GM23338 (cell line): Measurements from ENCODE around the gene ARMC9. TPM values are rescaled to one million over a fixed set of nuclear protein-coding genes. Genes with fewer than 3 reads are reported as not detected.

Experiments
- ATAC-seq: fragments of 200-7000 bp; cut with Tn5 transposase; 3 replicates; pipeline ENCODE4 v1.9.1; 2020
- DNase-seq: peaks from one replicate; pipeline ENCODE4 v3.0.0-alpha.2; 2015; ENCODE audit warnings: low spot score
- H2AFZ ChIP-seq: fragments of 200-600 bp; sonication (generic); 2 replicates; pipeline ENCODE4 v1.8.0; 2016; ENCODE audit warnings: antibody characterized with exemption, mild to moderate bottlenecking, moderate library complexity
- H3F3A ChIP-seq: fragments of 200-600 bp; sonication (generic); replicated peaks from 2 replicates; pipeline ENCODE4 v1.8.0; 2017; ENCODE audit warnings: antibody characterized with exemption, mixed run types, low read depth
- H3K27ac ChIP-seq: fragments of 200-600 bp; sonication (generic); 2 replicates; pipeline ENCODE4 v1.6.1; 2016; ENCODE audit warnings: low read depth
- H3K27me3 ChIP-seq: fragments of 200-600 bp; sonication (generic); 2 replicates; pipeline ENCODE4 v1.8.0; 2016; ENCODE audit warnings: mild to moderate bottlenecking, mixed run types, moderate library complexity; ENCODE audit not compliant: insufficient read depth
- H3K36me3 ChIP-seq: fragments of 200-600 bp; sonication (generic); 2 replicates; pipeline ENCODE4 v1.8.0; 2016; ENCODE audit warnings: mild to moderate bottlenecking; ENCODE audit not compliant: insufficient read depth
- H3K4me1 ChIP-seq: fragments of 200-600 bp; sonication (generic); 2 replicates; pipeline ENCODE4 v1.8.0; 2016; ENCODE audit warnings: mild to moderate bottlenecking, moderate library complexity; ENCODE audit not compliant: insufficient read depth
- H3K4me2 ChIP-seq: fragments of 200-600 bp; sonication (generic); 2 replicates; pipeline ENCODE4 v1.7.1; 2017; ENCODE audit warnings: mixed run types
- H3K4me3 ChIP-seq: fragments of 200-600 bp; sonication (generic); 2 replicates; pipeline ENCODE4 v1.6.1; 2016; ENCODE audit warnings: mixed run types
- H3K79me2 ChIP-seq: fragments of 200-600 bp; sonication (generic); replicated peaks from 2 replicates; pipeline ENCODE4 v1.8.0; 2017; ENCODE audit warnings: mild to moderate bottlenecking; ENCODE audit not compliant: insufficient read depth
- H3K9me2 ChIP-seq: fragments of 200-600 bp; sonication (generic); 2 replicates; pipeline ENCODE4 v1.8.0; 2017; ENCODE audit not compliant: insufficient read depth
- H4K20me1 ChIP-seq: fragments of 200-600 bp; sonication (generic); replicated peaks from 2 replicates; pipeline ENCODE4 v1.8.0; 2017; ENCODE audit warnings: mild to moderate bottlenecking; ENCODE audit not compliant: insufficient read depth
- H3K27ac Mint-ChIP-seq: 2 replicates; pipeline ENCODE4 v1.8.0; 2020; ENCODE audit warnings: inconsistent platforms, mild to moderate bottlenecking, moderate library complexity, mixed read lengths
- H3K27me3 Mint-ChIP-seq: 3 replicates; pipeline ENCODE4 v1.8.0; 2022; ENCODE audit warnings: low read depth, mild to moderate bottlenecking, moderate library complexity, mixed read lengths, inconsistent platforms; ENCODE audit not compliant: insufficient read depth, poor library complexity
- H3K36me3 Mint-ChIP-seq: 3 replicates; pipeline ENCODE4 v1.8.0; 2021; ENCODE audit warnings: low read depth, mild to moderate bottlenecking, inconsistent platforms, moderate library complexity, mixed read lengths
- H3K4me1 Mint-ChIP-seq: 3 replicates; pipeline ENCODE4 v1.8.0; 2020; ENCODE audit warnings: mild to moderate bottlenecking, inconsistent platforms, mixed read lengths
- H3K4me3 Mint-ChIP-seq: 3 replicates; pipeline ENCODE4 v1.8.0; 2021; ENCODE audit warnings: moderate library complexity, mild to moderate bottlenecking, inconsistent platforms, mixed read lengths
- H3K9me3 Mint-ChIP-seq: 3 replicates; pipeline ENCODE4 v1.8.0; 2020; ENCODE audit warnings: moderate library complexity, mild to moderate bottlenecking, inconsistent platforms, mixed read lengths
- CREB1 ChIP-seq: fragments of 250-450 bp; sonication (Bioruptor Pico); IDR thresholded peaks from 2 replicates; pipeline ENCODE4 v1.5.0; 2020; ENCODE audit warnings: low read depth, mild to moderate bottlenecking, moderate library complexity
- EZH2phosphoT487 ChIP-seq: fragments of 200-600 bp; sonication (generic); IDR thresholded peaks from one replicate; pipeline ENCODE4 v1.8.1; 2018; ENCODE audit warnings: antibody characterized with exemption; ENCODE audit not compliant: unreplicated experiment
- STAT1 ChIP-seq: IDR thresholded peaks from one replicate; pipeline ENCODE4 v1.6.1; 2016; ENCODE audit warnings: antibody characterized with exemption; ENCODE audit not compliant: unreplicated experiment
- ZNF114 ChIP-seq: fragments of 250-450 bp; sonication (Bioruptor Pico); IDR thresholded peaks from 2 replicates; pipeline ENCODE4 v1.5.0; 2020; ENCODE audit warnings: mild to moderate bottlenecking, moderate library complexity
- ZNF331 ChIP-seq: fragments of 250-450 bp; sonication (Bioruptor Pico); IDR thresholded peaks from 2 replicates; pipeline ENCODE4 v1.5.0; 2020; ENCODE audit warnings: low read depth, mild to moderate bottlenecking, moderate library complexity
- polyA plus RNA-seq: library from polyadenylated mRNA; unstranded; fragments of >200 nt; fragmentation: Nextera tagmentation; extraction: Ambion mirVana; gene quantifications from 2 replicates; pipeline ENCODE4 v1.2.1, GENCODE V29; 2016
- total RNA-seq: library from RNA; depleted of rRNA; stranded (reverse); fragments of >200 nt; shearing (Covaris generic); gene quantifications from 2 replicates; pipeline ENCODE4 v1.2.3, GENCODE V29; 2014
- TF ChIP-seq, protein P1 (sequence below): fragments of 250-450 bp; sonication (Bioruptor Pico); IDR thresholded peaks from 2 replicates; pipeline ENCODE4 v1.5.0; 2020; ENCODE audit warnings: mild to moderate bottlenecking, moderate library complexity
- TF ChIP-seq, protein P2 (sequence below): IDR thresholded peaks from 2 replicates; pipeline ENCODE4 v1.6.1; 2016; ENCODE audit warnings: antibody characterized with exemption

ARMC9 gene
- total and polyA plus RNA-seq, 2 experiments from 2014 or later = 29.2 to 56.0 TPM

- TF ChIP-seq, protein P1, sequence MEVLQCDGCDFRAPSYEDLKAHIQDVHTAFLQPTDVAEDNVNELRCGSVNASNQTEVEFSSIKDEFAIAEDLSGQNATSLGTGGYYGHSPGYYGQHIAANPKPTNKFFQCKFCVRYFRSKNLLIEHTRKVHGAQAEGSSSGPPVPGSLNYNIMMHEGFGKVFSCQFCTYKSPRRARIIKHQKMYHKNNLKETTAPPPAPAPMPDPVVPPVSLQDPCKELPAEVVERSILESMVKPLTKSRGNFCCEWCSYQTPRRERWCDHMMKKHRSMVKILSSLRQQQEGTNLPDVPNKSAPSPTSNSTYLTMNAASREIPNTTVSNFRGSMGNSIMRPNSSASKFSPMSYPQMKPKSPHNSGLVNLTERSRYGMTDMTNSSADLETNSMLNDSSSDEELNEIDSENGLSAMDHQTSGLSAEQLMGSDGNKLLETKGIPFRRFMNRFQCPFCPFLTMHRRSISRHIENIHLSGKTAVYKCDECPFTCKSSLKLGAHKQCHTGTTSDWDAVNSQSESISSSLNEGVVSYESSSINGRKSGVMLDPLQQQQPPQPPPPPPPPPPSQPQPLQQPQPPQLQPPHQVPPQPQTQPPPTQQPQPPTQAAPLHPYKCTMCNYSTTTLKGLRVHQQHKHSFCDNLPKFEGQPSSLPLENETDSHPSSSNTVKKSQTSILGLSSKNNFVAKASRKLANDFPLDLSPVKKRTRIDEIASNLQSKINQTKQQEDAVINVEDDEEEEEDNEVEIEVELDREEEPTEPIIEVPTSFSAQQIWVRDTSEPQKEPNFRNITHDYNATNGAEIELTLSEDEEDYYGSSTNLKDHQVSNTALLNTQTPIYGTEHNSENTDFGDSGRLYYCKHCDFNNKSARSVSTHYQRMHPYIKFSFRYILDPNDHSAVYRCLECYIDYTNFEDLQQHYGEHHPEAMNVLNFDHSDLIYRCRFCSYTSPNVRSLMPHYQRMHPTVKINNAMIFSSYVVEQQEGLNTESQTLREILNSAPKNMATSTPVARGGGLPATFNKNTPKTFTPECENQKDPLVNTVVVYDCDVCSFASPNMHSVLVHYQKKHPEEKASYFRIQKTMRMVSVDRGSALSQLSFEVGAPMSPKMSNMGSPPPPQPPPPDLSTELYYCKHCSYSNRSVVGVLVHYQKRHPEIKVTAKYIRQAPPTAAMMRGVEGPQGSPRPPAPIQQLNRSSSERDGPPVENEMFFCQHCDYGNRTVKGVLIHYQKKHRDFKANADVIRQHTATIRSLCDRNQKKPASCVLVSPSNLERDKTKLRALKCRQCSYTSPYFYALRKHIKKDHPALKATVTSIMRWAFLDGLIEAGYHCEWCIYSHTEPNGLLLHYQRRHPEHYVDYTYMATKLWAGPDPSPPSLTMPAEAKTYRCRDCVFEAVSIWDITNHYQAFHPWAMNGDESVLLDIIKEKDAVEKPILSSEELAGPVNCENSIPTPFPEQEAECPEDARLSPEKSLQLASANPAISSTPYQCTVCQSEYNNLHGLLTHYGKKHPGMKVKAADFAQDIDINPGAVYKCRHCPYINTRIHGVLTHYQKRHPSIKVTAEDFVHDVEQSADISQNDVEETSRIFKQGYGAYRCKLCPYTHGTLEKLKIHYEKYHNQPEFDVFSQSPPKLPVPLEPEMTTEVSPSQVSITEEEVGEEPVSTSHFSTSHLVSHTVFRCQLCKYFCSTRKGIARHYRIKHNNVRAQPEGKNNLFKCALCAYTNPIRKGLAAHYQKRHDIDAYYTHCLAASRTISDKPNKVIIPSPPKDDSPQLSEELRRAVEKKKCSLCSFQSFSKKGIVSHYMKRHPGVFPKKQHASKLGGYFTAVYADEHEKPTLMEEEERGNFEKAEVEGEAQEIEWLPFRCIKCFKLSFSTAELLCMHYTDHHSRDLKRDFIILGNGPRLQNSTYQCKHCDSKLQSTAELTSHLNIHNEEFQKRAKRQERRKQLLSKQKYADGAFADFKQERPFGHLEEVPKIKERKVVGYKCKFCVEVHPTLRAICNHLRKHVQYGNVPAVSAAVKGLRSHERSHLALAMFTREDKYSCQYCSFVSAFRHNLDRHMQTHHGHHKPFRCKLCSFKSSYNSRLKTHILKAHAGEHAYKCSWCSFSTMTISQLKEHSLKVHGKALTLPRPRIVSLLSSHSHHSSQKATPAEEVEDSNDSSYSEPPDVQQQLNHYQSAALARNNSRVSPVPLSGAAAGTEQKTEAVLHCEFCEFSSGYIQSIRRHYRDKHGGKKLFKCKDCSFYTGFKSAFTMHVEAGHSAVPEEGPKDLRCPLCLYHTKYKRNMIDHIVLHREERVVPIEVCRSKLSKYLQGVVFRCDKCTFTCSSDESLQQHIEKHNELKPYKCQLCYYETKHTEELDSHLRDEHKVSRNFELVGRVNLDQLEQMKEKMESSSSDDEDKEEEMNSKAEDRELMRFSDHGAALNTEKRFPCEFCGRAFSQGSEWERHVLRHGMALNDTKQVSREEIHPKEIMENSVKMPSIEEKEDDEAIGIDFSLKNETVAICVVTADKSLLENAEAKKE = no peak
- TF ChIP-seq ZNF114 = no peak
- no peak for TF ChIP-seq CREB1 (CRISPR knock-in tag)
- TF ChIP-seq EZH2phosphoT487 = no peak
These were observed 121.4 kb downstream of the ARMC9 start (continued) for GRCh38 chr2:231319867-231320266.

DNA sequence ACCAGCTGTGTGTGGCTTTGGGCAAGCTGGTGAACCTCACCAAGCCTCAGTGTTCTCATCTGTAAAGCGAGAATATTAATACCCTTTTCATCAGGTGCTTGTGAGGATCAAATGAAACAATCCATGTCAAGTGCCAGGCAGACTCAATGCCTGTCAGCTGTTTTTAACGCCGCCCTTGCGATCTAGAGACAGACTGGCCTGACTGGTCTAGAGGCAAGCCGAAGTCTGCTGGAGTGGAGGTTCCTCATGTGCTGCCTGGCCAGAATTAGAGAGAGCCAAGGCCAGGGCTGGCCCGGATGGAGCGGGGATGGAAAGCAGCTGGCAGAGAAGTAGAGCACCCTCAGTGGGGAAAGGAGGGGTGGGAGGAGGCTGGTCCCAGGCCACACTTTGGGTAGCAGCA lies 122.6 kb downstream of the ARMC9 start:
- Histone ChIP-seq H3K27ac (no peak overlapping the region; the same call in 1 of the 2 replicates), H2AFZ (no peak overlapping the region), H3F3A (0 out of 2 replicates have a peak, but pooled peaks cover 4% of the 10 kb centered on the region), H3K79me2 (no peaks in the 10 kb centered on the region), H3K9me2 (no peaks in the 10 kb centered on the region), H3K27me3 (no peaks in the 10 kb centered on the region), H4K20me1 (no peaks in the 10 kb centered on the region), H3K36me3 (no peaks in the 10 kb centered on the region; the same call in 1 of the 2 replicates), H3K4me1 (no peaks in the 10 kb centered on the region; the same call in 1 of the 2 replicates), H3K4me3 (no peak overlapping the region), H3K4me2 (no peak overlapping the region)
- ATAC-seq (no peak; the same call in 1 of the 3 replicates), DNase-seq (no peak)
- 0 out of 3 replicates have a peak, but pooled peaks cover under 1% of the 10 kb centered on the region for H3K9me3 Mint-ChIP-seq
- no peak for TF ChIP-seq STAT1
- no peak for TF ChIP-seq CREB1 (CRISPR knock-in tag)
- TF ChIP-seq, protein P1 = no peak
- no peak for TF ChIP-seq ZNF114
- TF ChIP-seq, protein P2, sequence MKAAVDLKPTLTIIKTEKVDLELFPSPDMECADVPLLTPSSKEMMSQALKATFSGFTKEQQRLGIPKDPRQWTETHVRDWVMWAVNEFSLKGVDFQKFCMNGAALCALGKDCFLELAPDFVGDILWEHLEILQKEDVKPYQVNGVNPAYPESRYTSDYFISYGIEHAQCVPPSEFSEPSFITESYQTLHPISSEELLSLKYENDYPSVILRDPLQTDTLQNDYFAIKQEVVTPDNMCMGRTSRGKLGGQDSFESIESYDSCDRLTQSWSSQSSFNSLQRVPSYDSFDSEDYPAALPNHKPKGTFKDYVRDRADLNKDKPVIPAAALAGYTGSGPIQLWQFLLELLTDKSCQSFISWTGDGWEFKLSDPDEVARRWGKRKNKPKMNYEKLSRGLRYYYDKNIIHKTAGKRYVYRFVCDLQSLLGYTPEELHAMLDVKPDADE = no peak
- TF ChIP-seq EZH2phosphoT487 = no peak
- no peak for TF ChIP-seq ZNF331
- peaks cover 11% of the 10 kb centered on the region; the same call in 2 of the 3 replicates for H3K36me3 Mint-ChIP-seq
- H3K4me1 Mint-ChIP-seq = peaks cover 13% of the 10 kb centered on the region; the same call in 2 of the 3 replicates
- H3K4me3 Mint-ChIP-seq = no peak overlapping the region
- peaks cover 5% of the 10 kb centered on the region for H3K27me3 Mint-ChIP-seq
- H3K27ac Mint-ChIP-seq = no peak overlapping the region; the same call in 1 of the 2 replicates
